ENCODE results near the gene NBEAL1.

The NBEAL1 gene

GRCh38 chr2:203014456-203015199, at the start of gene NBEAL1 (continued):
- TF ChIP-seq ZSCAN5A (tag by site-specific recombination; IDR thresholded peaks at IDR 0.05), result no peak
- no peak for TF ChIP-seq ZNF521 (tag by site-specific recombination; IDR thresholded peaks at IDR 0.05)
- peak; percentile 96 for TF ChIP-seq KLF10 (tag by site-specific recombination; IDR thresholded peaks at IDR 0.05)
- no peak for TF ChIP-seq FEZF1 (tag by site-specific recombination; IDR thresholded peaks at IDR 0.05)
- TF ChIP-seq YY1 (tag by site-specific recombination; IDR thresholded peaks at IDR 0.05), result no peak
- no peak for TF ChIP-seq ZFP41 (tag by site-specific recombination; IDR thresholded peaks at IDR 0.05; ENCODE audit: borderline replicate concordance)
- no peak for TF ChIP-seq BCL11B (tag by site-specific recombination; IDR thresholded peaks at IDR 0.05; ENCODE audit: low read depth)
- TF ChIP-seq ZNF501 (tag by site-specific recombination; IDR thresholded peaks at IDR 0.05), result peak; percentile 73; the same call in 1 of the 2 replicates
- no peak for TF ChIP-seq ZNF610 (tag by site-specific recombination; IDR thresholded peaks at IDR 0.05; ENCODE audit: borderline replicate concordance)
- no peak for TF ChIP-seq TCF7L2 (IDR thresholded peaks at IDR 0.05; ENCODE audit: borderline replicate concordance, low read depth, low read length)
- TF ChIP-seq ZNF132 (tag by site-specific recombination; IDR thresholded peaks at IDR 0.05; ENCODE audit: borderline replicate concordance), result no peak
- TF ChIP-seq BCL11A (tag by site-specific recombination; IDR thresholded peaks at IDR 0.05; ENCODE audit: low read depth), result 0 out of 2 replicates have a peak, but pooled peaks have one; percentile 17
- TF ChIP-seq ZNF223 (tag by site-specific recombination; IDR thresholded peaks at IDR 0.05), result no peak
- TF ChIP-seq ZEB2 (tag by site-specific recombination; IDR thresholded peaks at IDR 0.05), result peak; percentile 71
- TF ChIP-seq KLF7 (tag by site-specific recombination; IDR thresholded peaks at IDR 0.05; ENCODE audit: borderline replicate concordance), result peak; percentile 56
- TF ChIP-seq YY2 (tag by site-specific recombination; IDR thresholded peaks at IDR 0.05), result no peak
- no peak for TF ChIP-seq ZNF140 (tag by site-specific recombination; IDR thresholded peaks at IDR 0.05)
- TF ChIP-seq ZSCAN18 (tag by site-specific recombination; IDR thresholded peaks at IDR 0.05), result no peak
- TF ChIP-seq ZNF654 (tag by site-specific recombination; IDR thresholded peaks at IDR 0.05; ENCODE audit: low read depth), result no peak
- TF ChIP-seq ZIC2 (tag by site-specific recombination; IDR thresholded peaks at IDR 0.05), result no peak; the same call in 1 of the 2 replicates
- no peak for TF ChIP-seq ZNF776 (tag by site-specific recombination; IDR thresholded peaks at IDR 0.05; ENCODE audit: borderline replicate concordance)
- TF ChIP-seq ZNF544 (tag by site-specific recombination; IDR thresholded peaks at IDR 0.05), result no peak
- no peak for TF ChIP-seq SCRT1 (tag by site-specific recombination; IDR thresholded peaks at IDR 0.05; ENCODE audit: borderline replicate concordance)
- TF ChIP-seq EGR2 (tag by site-specific recombination; IDR thresholded peaks at IDR 0.05; ENCODE audit: low read depth), result no peak; the same call in 1 of the 2 replicates
- peak; percentile 38 for TF ChIP-seq KLF1 (tag by site-specific recombination; IDR thresholded peaks at IDR 0.05)
- TF ChIP-seq ZBTB48 (tag by site-specific recombination; IDR thresholded peaks at IDR 0.05), result peak; percentile 86
- no peak for TF ChIP-seq ZNF10 (tag by site-specific recombination; IDR thresholded peaks at IDR 0.05)
- TF ChIP-seq ZNF561 (tag by site-specific recombination; IDR thresholded peaks at IDR 0.05; ENCODE audit: borderline replicate concordance), result peak; percentile 49; the same call in 1 of the 2 replicates
- no peak for TF ChIP-seq ZNF571 (tag by site-specific recombination; IDR thresholded peaks at IDR 0.05)
- no peak for TF ChIP-seq ZNF214 (tag by site-specific recombination; IDR thresholded peaks at IDR 0.05; ENCODE audit: borderline replicate concordance)
- no peak for TF ChIP-seq ZNF670 (tag by site-specific recombination; IDR thresholded peaks at IDR 0.05; ENCODE audit: low read depth)
- TF ChIP-seq, protein P1, sequence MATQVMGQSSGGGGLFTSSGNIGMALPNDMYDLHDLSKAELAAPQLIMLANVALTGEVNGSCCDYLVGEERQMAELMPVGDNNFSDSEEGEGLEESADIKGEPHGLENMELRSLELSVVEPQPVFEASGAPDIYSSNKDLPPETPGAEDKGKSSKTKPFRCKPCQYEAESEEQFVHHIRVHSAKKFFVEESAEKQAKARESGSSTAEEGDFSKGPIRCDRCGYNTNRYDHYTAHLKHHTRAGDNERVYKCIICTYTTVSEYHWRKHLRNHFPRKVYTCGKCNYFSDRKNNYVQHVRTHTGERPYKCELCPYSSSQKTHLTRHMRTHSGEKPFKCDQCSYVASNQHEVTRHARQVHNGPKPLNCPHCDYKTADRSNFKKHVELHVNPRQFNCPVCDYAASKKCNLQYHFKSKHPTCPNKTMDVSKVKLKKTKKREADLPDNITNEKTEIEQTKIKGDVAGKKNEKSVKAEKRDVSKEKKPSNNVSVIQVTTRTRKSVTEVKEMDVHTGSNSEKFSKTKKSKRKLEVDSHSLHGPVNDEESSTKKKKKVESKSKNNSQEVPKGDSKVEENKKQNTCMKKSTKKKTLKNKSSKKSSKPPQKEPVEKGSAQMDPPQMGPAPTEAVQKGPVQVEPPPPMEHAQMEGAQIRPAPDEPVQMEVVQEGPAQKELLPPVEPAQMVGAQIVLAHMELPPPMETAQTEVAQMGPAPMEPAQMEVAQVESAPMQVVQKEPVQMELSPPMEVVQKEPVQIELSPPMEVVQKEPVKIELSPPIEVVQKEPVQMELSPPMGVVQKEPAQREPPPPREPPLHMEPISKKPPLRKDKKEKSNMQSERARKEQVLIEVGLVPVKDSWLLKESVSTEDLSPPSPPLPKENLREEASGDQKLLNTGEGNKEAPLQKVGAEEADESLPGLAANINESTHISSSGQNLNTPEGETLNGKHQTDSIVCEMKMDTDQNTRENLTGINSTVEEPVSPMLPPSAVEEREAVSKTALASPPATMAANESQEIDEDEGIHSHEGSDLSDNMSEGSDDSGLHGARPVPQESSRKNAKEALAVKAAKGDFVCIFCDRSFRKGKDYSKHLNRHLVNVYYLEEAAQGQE (tag by site-specific recombination; IDR thresholded peaks at IDR 0.05), result no peak
- TF ChIP-seq IKZF3 (tag by site-specific recombination; IDR thresholded peaks at IDR 0.05), result no peak
- TF ChIP-seq HOXC10 (CRISPR knock-in tag; IDR thresholded peaks at IDR 0.05), result no peak
- TF ChIP-seq ZNF626 (tag by site-specific recombination; IDR thresholded peaks at IDR 0.05), result no peak
- peak; percentile 89 for TF ChIP-seq ZBTB8A (tag by site-specific recombination; IDR thresholded peaks at IDR 0.05)
- 0 out of 2 replicates have a peak, but pooled peaks have one; percentile 42 for TF ChIP-seq GLIS2 (tag by site-specific recombination; IDR thresholded peaks at IDR 0.05)
